ENCODE results near the gene ETV1.

GRCh38 chr7:13984061-13984460 lies 5.4 kb downstream of the ETV1 start:
- TF ChIP-seq CTCF (conservative IDR thresholded peaks at IDR 0.05; ENCODE audit: low read depth, low read length), result no peak
- no peak for TF ChIP-seq POLR2A (IDR thresholded peaks at IDR 0.05; ENCODE audit: low read depth, low read length)
